ENCODE data around the gene OR8I2. TPM values are rescaled to one million over a fixed set of nuclear protein-coding genes. Genes with fewer than 3 reads are reported as not detected.

Gene OR8I2
- total and polyA plus RNA-seq, 2 of the 4 experiments (the other 2 are of a cell fraction): not detected

DNA sequence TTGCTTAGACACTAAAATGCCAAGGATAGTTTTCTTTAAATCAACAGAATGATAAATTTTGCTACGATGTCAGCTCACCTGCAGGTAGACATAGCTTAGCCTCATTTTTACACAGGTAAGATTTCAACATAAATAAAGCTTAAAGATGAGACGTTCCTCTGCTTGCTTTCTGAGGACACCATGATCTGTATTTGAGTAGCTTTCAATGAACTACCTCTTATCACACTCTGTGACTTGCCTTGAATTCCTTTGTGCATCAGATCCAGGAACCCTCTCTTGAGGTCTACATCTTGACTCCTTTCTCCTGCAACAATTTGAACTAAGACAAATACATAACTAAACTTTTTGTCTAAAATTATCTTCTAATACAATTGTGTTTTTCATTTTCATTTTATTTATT, 26.1 kb upstream of the OR8I2 start:
- Histone ChIP-seq H3K79me1 (ENCODE audit: low read depth in 1 of 2, low read length in 2 of 2) (no peaks in the 10 kb centered on the region), H4K20me1 (ENCODE audit: insufficient read depth, low read length) (no peaks in the 10 kb centered on the region), H2AK9ac (replicated peaks; ENCODE audit: low read depth, low read length, poor library complexity) (no peak overlapping the region), H2BK15ac (ENCODE audit: low read depth, low read length) (no peak overlapping the region), H3K23ac (ENCODE audit: low read depth, low read length) (no peak overlapping the region), H3K9me3 (ENCODE audit: control insufficient read depth, insufficient read depth, low read length) (peaks cover 7% of the 10 kb centered on the region), H2AFZ (replicated peaks; ENCODE audit: low read length, poor library complexity) (no peak overlapping the region), H2AK5ac (ENCODE audit: low read depth, low read length) (no peak overlapping the region), H3K4me2 (ENCODE audit: low read depth, low read length) (no peak overlapping the region), H2BK5ac (ENCODE audit: low read depth, low read length, poor library complexity, severe bottlenecking) (no peak overlapping the region), H3K27me3 (ENCODE audit: control insufficient read depth, insufficient read depth, low read length) (no peaks in the 10 kb centered on the region), H2BK120ac (ENCODE audit: low read depth, low read length) (no peak overlapping the region), H3K27ac (ENCODE audit: insufficient read depth, low read length) (no peak overlapping the region), H4K91ac (ENCODE audit: insufficient read depth, low read depth, low read length) (no peak overlapping the region), H4K8ac (ENCODE audit: low read depth in 2 of 2, low read length in 2 of 2) (no peak overlapping the region), H2BK20ac (ENCODE audit: low read depth, low read length) (no peak overlapping the region), H3K14ac (replicated peaks; ENCODE audit: low read depth, low read length) (no peak overlapping the region), H3K36me3 (ENCODE audit: control insufficient read depth, insufficient read depth, low read length) (no peaks in the 10 kb centered on the region), H3K9me1 (ENCODE audit: insufficient read depth, low read length) (no peaks in the 10 kb centered on the region), H3K9ac (ENCODE audit: low read depth, low read length) (no peak overlapping the region), H3K4ac (ENCODE audit: low read depth, low read length) (no peak overlapping the region), H3K18ac (ENCODE audit: low read depth, low read length) (no peak overlapping the region), H3K4me3 (ENCODE audit: insufficient read depth, low read depth, low read length) (no peak overlapping the region), H3K4me1 (ENCODE audit: control insufficient read depth, insufficient read depth, low read length) (no peaks in the 10 kb centered on the region), H4K5ac (ENCODE audit: low read depth, low read length) (no peak overlapping the region), H3K56ac (ENCODE audit: extremely low read depth, insufficient read depth, low read length) (no peak overlapping the region)
- ATAC-seq (ENCODE audit: low read depth) (no peak), DNase-seq (no peak)
- BruUV-seq (replicated peaks): no TSS peak
- CTCF ChIA-PET: no interaction called here
- intact Hi-C loops (cut with micrococcal nuclease) (no loop called here), dilution Hi-C loops (cut with HindIII; ENCODE audit: low sequenced_read_pairs, unreplicated experiment) (no loop called here), in situ Hi-C loops (cut with MboI; ENCODE audit: low sequenced_read_pairs) (no loop called here)
- TF ChIP-seq CHD1 (IDR thresholded peaks at IDR 0.05; ENCODE audit: low read depth, low read length) (no peak), RAD21 (IDR thresholded peaks at IDR 0.05; ENCODE audit: low read length) (no peak), CEBPB (IDR thresholded peaks at IDR 0.05; ENCODE audit: low read depth, low read length) (no peak), MAFK (IDR thresholded peaks at IDR 0.05; ENCODE audit: low read depth, low read length) (no peak), SMC3 (IDR thresholded peaks at IDR 0.05; ENCODE audit: low read depth, low read length) (no peak), RCOR1 (IDR thresholded peaks at IDR 0.05; ENCODE audit: insufficient replicate concordance, low read length) (no peak), MXI1 (IDR thresholded peaks at IDR 0.05; ENCODE audit: borderline replicate concordance, low read depth, low read length) (no peak), POLR2A (IDR thresholded peaks at IDR 0.05; ENCODE audit: low read depth, low read length) (no peak), MAZ (IDR thresholded peaks at IDR 0.05; ENCODE audit: borderline replicate concordance, low read depth, low read length) (no peak), FOS (IDR thresholded peaks at IDR 0.05; ENCODE audit: low read depth, low read length) (no peak), RFX5 (IDR thresholded peaks at IDR 0.05; ENCODE audit: low read depth, low read length) (no peak), BHLHE40 (IDR thresholded peaks at IDR 0.05; ENCODE audit: low read depth, low read length) (no peak), NFE2L2 (IDR thresholded peaks at IDR 0.05; ENCODE audit: low read depth, low read length) (no peak)
- TF ChIP-seq, protein P1, sequence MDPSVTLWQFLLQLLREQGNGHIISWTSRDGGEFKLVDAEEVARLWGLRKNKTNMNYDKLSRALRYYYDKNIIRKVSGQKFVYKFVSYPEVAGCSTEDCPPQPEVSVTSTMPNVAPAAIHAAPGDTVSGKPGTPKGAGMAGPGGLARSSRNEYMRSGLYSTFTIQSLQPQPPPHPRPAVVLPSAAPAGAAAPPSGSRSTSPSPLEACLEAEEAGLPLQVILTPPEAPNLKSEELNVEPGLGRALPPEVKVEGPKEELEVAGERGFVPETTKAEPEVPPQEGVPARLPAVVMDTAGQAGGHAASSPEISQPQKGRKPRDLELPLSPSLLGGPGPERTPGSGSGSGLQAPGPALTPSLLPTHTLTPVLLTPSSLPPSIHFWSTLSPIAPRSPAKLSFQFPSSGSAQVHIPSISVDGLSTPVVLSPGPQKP (IDR thresholded peaks at IDR 0.05; ENCODE audit: borderline replicate concordance, low read depth, low read length): no peak
- TF ChIP-seq, protein P2, sequence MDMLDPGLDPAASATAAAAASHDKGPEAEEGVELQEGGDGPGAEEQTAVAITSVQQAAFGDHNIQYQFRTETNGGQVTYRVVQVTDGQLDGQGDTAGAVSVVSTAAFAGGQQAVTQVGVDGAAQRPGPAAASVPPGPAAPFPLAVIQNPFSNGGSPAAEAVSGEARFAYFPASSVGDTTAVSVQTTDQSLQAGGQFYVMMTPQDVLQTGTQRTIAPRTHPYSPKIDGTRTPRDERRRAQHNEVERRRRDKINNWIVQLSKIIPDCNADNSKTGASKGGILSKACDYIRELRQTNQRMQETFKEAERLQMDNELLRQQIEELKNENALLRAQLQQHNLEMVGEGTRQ (IDR thresholded peaks at IDR 0.05; ENCODE audit: low read depth, low read length): no peak
- TF ChIP-seq, protein P3, sequence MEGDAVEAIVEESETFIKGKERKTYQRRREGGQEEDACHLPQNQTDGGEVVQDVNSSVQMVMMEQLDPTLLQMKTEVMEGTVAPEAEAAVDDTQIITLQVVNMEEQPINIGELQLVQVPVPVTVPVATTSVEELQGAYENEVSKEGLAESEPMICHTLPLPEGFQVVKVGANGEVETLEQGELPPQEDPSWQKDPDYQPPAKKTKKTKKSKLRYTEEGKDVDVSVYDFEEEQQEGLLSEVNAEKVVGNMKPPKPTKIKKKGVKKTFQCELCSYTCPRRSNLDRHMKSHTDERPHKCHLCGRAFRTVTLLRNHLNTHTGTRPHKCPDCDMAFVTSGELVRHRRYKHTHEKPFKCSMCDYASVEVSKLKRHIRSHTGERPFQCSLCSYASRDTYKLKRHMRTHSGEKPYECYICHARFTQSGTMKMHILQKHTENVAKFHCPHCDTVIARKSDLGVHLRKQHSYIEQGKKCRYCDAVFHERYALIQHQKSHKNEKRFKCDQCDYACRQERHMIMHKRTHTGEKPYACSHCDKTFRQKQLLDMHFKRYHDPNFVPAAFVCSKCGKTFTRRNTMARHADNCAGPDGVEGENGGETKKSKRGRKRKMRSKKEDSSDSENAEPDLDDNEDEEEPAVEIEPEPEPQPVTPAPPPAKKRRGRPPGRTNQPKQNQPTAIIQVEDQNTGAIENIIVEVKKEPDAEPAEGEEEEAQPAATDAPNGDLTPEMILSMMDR (conservative IDR thresholded peaks at IDR 0.05; ENCODE audit: low read depth, low read length): no peak
- POLR2A ChIA-PET (ENCODE audit: unreplicated experiment): no interaction called here
- WGBS, 2 experiments (ENCODE audit: extremely low coverage in 2 of 2, insufficient read length in 1 of 2): no CpG with 5 or more reads among the region's 2 CpGs
